Ovary (tissue), 3 donors: ENCODE data around the gene NEK11.

Experiments
- EP300 ChIP-seq: sonication (generic); formaldehyde crosslinking; IDR thresholded peaks from one replicate; pipeline ENCODE4 v1.6.1; 2017; ENCODE audit warnings: antibody characterized with exemption
- POLR2A ChIP-seq: fragments of 450-650 bp; IDR thresholded peaks from one replicate; pipeline ENCODE4 v1.6.1; 2017; ENCODE audit warnings: antibody characterized with exemption, mild to moderate bottlenecking, moderate library complexity
- TF ChIP-seq, protein P1 (sequence below), 3 donors: fragments of 450-650 bp in 2 of 3; fragments of 200-600 bp in 1 of 3; IDR thresholded peaks; one replicate each; pipeline versions ENCODE4 v1.5.1 to v1.8.0; 2016 to 2022; ENCODE audit warnings: antibody characterized with exemption in 3 of 3, mild to moderate bottlenecking in 1 of 3
- donor health status: DM: no; HTN: no; CAD: no.

DNA sequence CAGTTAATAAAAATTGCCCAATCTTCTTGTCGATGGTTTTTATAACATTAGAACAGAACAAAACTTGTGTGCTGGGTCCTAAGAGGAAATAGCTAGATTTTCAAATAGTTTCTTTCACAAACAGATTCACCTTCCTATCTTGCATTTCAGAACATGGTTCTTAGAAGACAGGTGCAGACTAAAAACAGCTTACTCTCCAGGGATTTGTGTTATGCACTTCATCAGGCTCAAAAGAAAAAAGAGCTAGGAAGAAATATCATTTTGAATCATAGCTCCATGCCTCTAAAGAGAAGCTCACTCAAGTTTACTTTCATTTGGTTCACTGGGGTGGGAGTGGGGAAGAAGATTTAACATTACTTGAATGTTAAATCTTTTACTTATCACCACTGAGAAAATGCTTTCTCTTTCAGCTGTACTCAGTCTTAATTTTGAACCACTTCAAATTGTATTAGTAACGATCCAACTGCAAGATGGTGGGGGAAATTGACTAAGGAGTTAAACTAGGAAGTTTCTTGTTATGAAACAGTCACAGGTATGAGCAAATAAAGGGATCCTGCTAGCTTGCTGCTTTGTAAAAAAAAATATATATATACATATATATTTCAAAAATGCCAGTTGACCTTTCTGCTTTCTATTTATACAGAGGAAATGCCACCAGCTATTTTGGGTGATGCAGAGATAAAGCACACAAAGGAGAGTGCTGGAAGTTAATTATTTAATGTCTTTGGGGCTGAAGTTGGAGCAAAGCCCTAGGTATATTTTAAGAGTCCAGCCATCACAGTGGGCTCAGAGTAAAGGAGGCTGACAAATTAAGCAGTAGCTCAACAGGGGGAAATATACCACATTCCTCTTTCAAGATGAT, 326.6 kb downstream of the NEK11 start:
- TF ChIP-seq, protein P1, sequence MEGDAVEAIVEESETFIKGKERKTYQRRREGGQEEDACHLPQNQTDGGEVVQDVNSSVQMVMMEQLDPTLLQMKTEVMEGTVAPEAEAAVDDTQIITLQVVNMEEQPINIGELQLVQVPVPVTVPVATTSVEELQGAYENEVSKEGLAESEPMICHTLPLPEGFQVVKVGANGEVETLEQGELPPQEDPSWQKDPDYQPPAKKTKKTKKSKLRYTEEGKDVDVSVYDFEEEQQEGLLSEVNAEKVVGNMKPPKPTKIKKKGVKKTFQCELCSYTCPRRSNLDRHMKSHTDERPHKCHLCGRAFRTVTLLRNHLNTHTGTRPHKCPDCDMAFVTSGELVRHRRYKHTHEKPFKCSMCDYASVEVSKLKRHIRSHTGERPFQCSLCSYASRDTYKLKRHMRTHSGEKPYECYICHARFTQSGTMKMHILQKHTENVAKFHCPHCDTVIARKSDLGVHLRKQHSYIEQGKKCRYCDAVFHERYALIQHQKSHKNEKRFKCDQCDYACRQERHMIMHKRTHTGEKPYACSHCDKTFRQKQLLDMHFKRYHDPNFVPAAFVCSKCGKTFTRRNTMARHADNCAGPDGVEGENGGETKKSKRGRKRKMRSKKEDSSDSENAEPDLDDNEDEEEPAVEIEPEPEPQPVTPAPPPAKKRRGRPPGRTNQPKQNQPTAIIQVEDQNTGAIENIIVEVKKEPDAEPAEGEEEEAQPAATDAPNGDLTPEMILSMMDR (IDR thresholded peaks at IDR 0.05): no peak
- TF ChIP-seq POLR2A (no peak), EP300 (no peak)
